ENCODE data around the gene PDS5A.
"Not testable (repeated sequence)": the region's sequence is repeated elsewhere in the genome, so short reads cannot be mapped to it uniquely, and the experiment has no call there.

Gene PDS5A

GRCh38 chr4:39818646-39819045 is 159.1 kb downstream of the PDS5A start:
- Mint-ChIP-seq H3K9me3 (no peaks in the 10 kb centered on the region), H3K4me3 (no peak overlapping the region), H3K36me3 (peaks cover 15% of the 10 kb centered on the region), H3K27ac (no peak overlapping the region), H3K27me3 (no peaks in the 10 kb centered on the region), H3K4me1 (no peaks in the 10 kb centered on the region)
- CTCF ChIA-PET, result no interaction called here
- DNase-seq, result no peak

- CTCF ChIA-PET, result no interaction called here
- Mint-ChIP-seq H3K27ac (peak overlapping the region; percentile 61), H3K4me1 (peaks cover 2% of the 10 kb centered on the region), H3K9me3 (peaks cover 9% of the 10 kb centered on the region), H3K27me3 (peaks cover 10% of the 10 kb centered on the region), H3K36me3 (peaks cover 7% of the 10 kb centered on the region), H3K4me3 (peak overlapping the region; percentile 19)
- peak; percentile 29 for DNase-seq
Measured at GRCh38 chr4:39814403-39815185, 163.1 kb downstream of the PDS5A start.

GRCh38 chr4:39813761-39814160 is 163.9 kb downstream of the PDS5A start:
- H3K4me1 Mint-ChIP-seq, H3K36me3 Mint-ChIP-seq, H3K27ac Mint-ChIP-seq, CTCF ChIA-PET, H3K4me3 Mint-ChIP-seq, DNase-seq, H3K9me3 Mint-ChIP-seq: not testable (repeated sequence)
- H3K27me3 Mint-ChIP-seq, result peaks cover 10% of the 10 kb centered on the region

- H3K9me3 Mint-ChIP-seq, H3K27ac Mint-ChIP-seq, DNase-seq, CTCF ChIA-PET, H3K4me3 Mint-ChIP-seq, H3K4me1 Mint-ChIP-seq, H3K36me3 Mint-ChIP-seq: not testable (repeated sequence)
- peaks cover 10% of the 10 kb centered on the region for H3K27me3 Mint-ChIP-seq
Measured at GRCh38 chr4:39813033-39813432, 164.7 kb downstream of the PDS5A start.

GRCh38 chr4:39812500-39812899 is 165.2 kb downstream of the PDS5A start:
- H3K27me3 Mint-ChIP-seq, result peaks cover 10% of the 10 kb centered on the region

GRCh38 chr4:39808231-39808749 is 169.4 kb downstream of the PDS5A start:
- peaks cover 9% of the 10 kb centered on the region for H3K9me3 Mint-ChIP-seq

More at GRCh38 chr4:39812500-39812899, 165.2 kb downstream of the PDS5A start:
- peak; percentile 27 for DNase-seq
- Mint-ChIP-seq H3K4me3 (peak overlapping the region; percentile 64), H3K4me1 (peaks cover 2% of the 10 kb centered on the region), H3K36me3 (peaks cover 7% of the 10 kb centered on the region), H3K27ac (peak overlapping the region; percentile 74), H3K9me3 (peaks cover 9% of the 10 kb centered on the region)
- CTCF ChIA-PET, result no interaction called here

GRCh38 chr4:39802005-39802404 is 175.7 kb downstream of the PDS5A start:
- H3K9me3 Mint-ChIP-seq, result no peaks in the 10 kb centered on the region
- CTCF ChIA-PET, result no interaction called here
- no peaks in the 10 kb centered on the region for H3K4me1 Mint-ChIP-seq
- H3K27me3 Mint-ChIP-seq, result peaks cover 4% of the 10 kb centered on the region
- DNase-seq, result no peak
- H3K36me3 Mint-ChIP-seq, result no peaks in the 10 kb centered on the region
- no peak overlapping the region for H3K4me3 Mint-ChIP-seq
- H3K27ac Mint-ChIP-seq, result no peak overlapping the region

More at GRCh38 chr4:39808231-39808749, 169.4 kb downstream of the PDS5A start:
- H3K27me3 Mint-ChIP-seq, result peaks cover 14% of the 10 kb centered on the region
- no peak overlapping the region for H3K4me3 Mint-ChIP-seq
- H3K4me1 Mint-ChIP-seq, result peaks cover 2% of the 10 kb centered on the region
- CTCF ChIA-PET, result no interaction called here
- H3K27ac Mint-ChIP-seq, result no peak overlapping the region
- no peak for DNase-seq
- H3K36me3 Mint-ChIP-seq, result peaks cover 7% of the 10 kb centered on the region

GRCh38 chr4:39792976-39793375 is 184.7 kb downstream of the PDS5A start:
- H3K36me3 Mint-ChIP-seq, H3K27me3 Mint-ChIP-seq, CTCF ChIA-PET, H3K27ac Mint-ChIP-seq, H3K4me3 Mint-ChIP-seq, H3K4me1 Mint-ChIP-seq, DNase-seq, H3K9me3 Mint-ChIP-seq: not testable (repeated sequence)

- Mint-ChIP-seq H3K27ac (no peak overlapping the region), H3K4me1 (no peaks in the 10 kb centered on the region), H3K27me3 (no peaks in the 10 kb centered on the region), H3K9me3 (no peaks in the 10 kb centered on the region), H3K36me3 (no peaks in the 10 kb centered on the region), H3K4me3 (no peak overlapping the region)
- CTCF ChIA-PET, result no interaction called here
- DNase-seq, result no peak
Measured at GRCh38 chr4:39792529-39792928, 185.2 kb downstream of the PDS5A start.

GRCh38 chr4:39792128-39792527 is 185.6 kb downstream of the PDS5A start:
- CTCF ChIA-PET, result interaction anchor here (0.6 kb wide), 1 partner anchor 178 kb away, joined by 3 read pairs; no protein-coding TSS in a partner anchor
- Mint-ChIP-seq H3K4me1 (no peaks in the 10 kb centered on the region), H3K27me3 (no peaks in the 10 kb centered on the region), H3K9me3 (no peaks in the 10 kb centered on the region), H3K36me3 (no peaks in the 10 kb centered on the region), H3K4me3 (no peak overlapping the region), H3K27ac (no peak overlapping the region)
- no peak for DNase-seq

- no peak overlapping the region for H3K4me3 Mint-ChIP-seq
- H3K27ac Mint-ChIP-seq, result no peak overlapping the region
- H3K36me3 Mint-ChIP-seq, result no peaks in the 10 kb centered on the region
- H3K4me1 Mint-ChIP-seq, result no peaks in the 10 kb centered on the region
- no peaks in the 10 kb centered on the region for H3K9me3 Mint-ChIP-seq
- CTCF ChIA-PET, result interaction anchor here (0.7 kb wide), 1 partner anchor 192 kb away, joined by 5 read pairs; no protein-coding TSS in a partner anchor
- no peak for DNase-seq
- no peaks in the 10 kb centered on the region for H3K27me3 Mint-ChIP-seq
Measured at GRCh38 chr4:39786838-39787237, 190.9 kb downstream of the PDS5A start.

GRCh38 chr4:39785083-39785482 is 192.6 kb downstream of the PDS5A start:
- CTCF ChIA-PET, result no interaction called here
- Mint-ChIP-seq H3K27ac (no peak overlapping the region), H3K36me3 (peaks cover 5% of the 10 kb centered on the region), H3K27me3 (no peaks in the 10 kb centered on the region), H3K4me3 (no peak overlapping the region), H3K9me3 (no peaks in the 10 kb centered on the region), H3K4me1 (no peaks in the 10 kb centered on the region)
- no peak for DNase-seq

- H3K9me3 Mint-ChIP-seq, CTCF ChIA-PET, H3K27ac Mint-ChIP-seq, H3K27me3 Mint-ChIP-seq, DNase-seq, H3K4me3 Mint-ChIP-seq, H3K4me1 Mint-ChIP-seq: not testable (repeated sequence)
- H3K36me3 Mint-ChIP-seq, result peaks cover 11% of the 10 kb centered on the region
Measured at GRCh38 chr4:39781988-39782387, 195.7 kb downstream of the PDS5A start.

All from activated naive CD4-positive, alpha-beta T cell treated with anti-CD3 and anti-CD28 coated beads, Interleukin-2, amount 10 ng/mL, durations not matched to agents 7 days and 5 days (primary cell).